Hematopoietic multipotent progenitor cell treated with erythropoietin and hydrocortisone succinate and interleukin-3 and kit ligand, for 17 days (in vitro differentiated cells): ENCODE results near the gene CSHL1.
"Not testable (repeated sequence)": the region's sequence is repeated elsewhere in the genome, so short reads cannot be mapped to it uniquely, and the experiment has no call there.

Experiments used
- DNase-seq: peaks from one replicate; pipeline ENCODE4 v3.0.0-alpha.2; 2015; ENCODE audit warnings: low spot score

The CSHL1 gene

GRCh38 chr17:63918789-63919305 lies 7.8 kb upstream of the CSHL1 start, which contains the start of gene GH1:
Gene GH1 (minus strand): TSS chr17:63918839. CDS start chr17:63918776, 63 bp downstream.
- not testable (repeated sequence) for DNase-seq

GRCh38 chr17:63918305-63918704 lies 7.2 kb upstream of the CSHL1 start:
- DNase-seq: no peak

- DNase-seq: no peak
These were observed 6.6 kb upstream of the CSHL1 start for GRCh38 chr17:63917646-63918045.

- not testable (repeated sequence) for DNase-seq
These were observed 6.1 kb upstream of the CSHL1 start for GRCh38 chr17:63917206-63917605.

- DNase-seq: no peak
These were observed 5.6 kb upstream of the CSHL1 start for GRCh38 chr17:63916566-63917185.

- DNase-seq: not testable (repeated sequence)
These were observed 4.7 kb upstream of the CSHL1 start for GRCh38 chr17:63915753-63916152.

GRCh38 chr17:63914471-63914870 lies 3.4 kb upstream of the CSHL1 start:
- no peak for DNase-seq

GRCh38 chr17:63911657-63912100 lies 621 bp upstream of the CSHL1 start:
- peak; percentile 61 for DNase-seq

- no peak for DNase-seq
These were observed 962 bp downstream of the CSHL1 start for GRCh38 chr17:63910096-63910495.

GRCh38 chr17:63909586-63909985 lies 1.5 kb downstream of the CSHL1 start:
- not testable (repeated sequence) for DNase-seq

- not testable (repeated sequence) for DNase-seq
These were observed 3.8 kb downstream of the CSHL1 start for GRCh38 chr17:63907161-63907778.

GRCh38 chr17:63904796-63905195 lies 6.3 kb downstream of the CSHL1 start:
- DNase-seq: not testable (repeated sequence)

- peak; percentile 25 for DNase-seq
These were observed 7.3 kb downstream of the CSHL1 start for GRCh38 chr17:63903787-63904201.

- not testable (repeated sequence) for DNase-seq
These were observed 9.1 kb downstream of the CSHL1 start for GRCh38 chr17:63901971-63902370.

- not testable (repeated sequence) for DNase-seq
These were observed 11.9 kb downstream of the CSHL1 start for GRCh38 chr17:63898899-63899798.

GRCh38 chr17:63896524-63897354 lies 14.3 kb downstream of the CSHL1 start, which contains the start of gene CSH1:
Gene CSH1 (minus strand): TSS chr17:63896574. CDS start chr17:63896511, 63 bp downstream.
- DNase-seq: not testable (repeated sequence)

- DNase-seq: not testable (repeated sequence)
These were observed 16.2 kb downstream of the CSHL1 start for GRCh38 chr17:63894821-63895220.

- not testable (repeated sequence) for DNase-seq
These were observed 17.0 kb downstream of the CSHL1 start for GRCh38 chr17:63894021-63894420.

- DNase-seq: not testable (repeated sequence)
These were observed 18.6 kb downstream of the CSHL1 start for GRCh38 chr17:63892316-63893037.

GRCh38 chr17:63889026-63889848 lies 21.8 kb downstream of the CSHL1 start:
- DNase-seq: peak; percentile 36
